8988T (cell line): ENCODE data around the gene ARHGAP26.

Experiments
- DNase-seq: peaks from one replicate; pipeline ENCODE4 v3.0.0; 2011

ARHGAP26 gene

GRCh38 chr5:142785206-142785605 lies 15.0 kb downstream of the ARHGAP26 start:
- DNase-seq: no peak

DNA sequence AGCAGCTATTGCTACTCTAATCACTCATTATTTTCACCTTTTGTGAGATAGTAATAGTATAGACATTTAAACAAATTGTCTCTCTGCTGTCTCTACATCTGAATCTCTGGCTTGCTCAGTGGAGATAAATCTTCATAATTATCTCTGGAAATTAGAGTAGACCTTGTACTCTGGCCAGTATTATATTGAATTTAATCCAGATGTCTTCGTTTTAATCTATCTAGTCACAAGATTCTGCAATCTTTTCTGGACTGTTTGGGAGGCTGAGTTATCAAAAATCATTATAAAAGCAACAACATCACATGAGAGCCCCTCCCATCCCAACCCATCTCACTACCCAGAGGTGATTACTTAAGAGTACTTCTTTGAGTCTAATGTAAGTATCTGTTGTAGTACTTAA lies 19.0 kb downstream of the ARHGAP26 start:
- no peak for DNase-seq

GRCh38 chr5:142792012-142792864 lies 22.1 kb downstream of the ARHGAP26 start:
- no peak for DNase-seq

GRCh38 chr5:142792865-142793232 lies 22.7 kb downstream of the ARHGAP26 start:
- no peak for DNase-seq

DNA sequence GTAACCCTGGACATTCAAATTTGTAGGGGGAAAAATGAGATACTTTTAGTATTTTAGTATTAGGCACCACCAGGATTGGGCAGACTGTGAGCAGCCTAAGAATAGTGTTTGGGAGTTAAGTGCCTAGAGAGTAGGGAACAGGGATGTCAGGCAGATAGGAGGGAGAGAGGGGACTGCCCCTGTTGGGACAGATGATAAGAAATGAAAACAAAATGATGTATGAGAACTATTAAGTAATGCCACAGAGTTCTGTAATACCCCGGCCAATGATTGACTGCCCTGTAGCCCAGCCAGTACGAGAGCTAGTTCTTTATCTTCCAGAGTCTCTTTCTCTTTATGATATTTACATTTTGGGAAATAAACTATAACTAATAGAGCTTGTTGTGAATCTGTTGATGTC lies 24.4 kb downstream of the ARHGAP26 start:
- no peak for DNase-seq

DNA sequence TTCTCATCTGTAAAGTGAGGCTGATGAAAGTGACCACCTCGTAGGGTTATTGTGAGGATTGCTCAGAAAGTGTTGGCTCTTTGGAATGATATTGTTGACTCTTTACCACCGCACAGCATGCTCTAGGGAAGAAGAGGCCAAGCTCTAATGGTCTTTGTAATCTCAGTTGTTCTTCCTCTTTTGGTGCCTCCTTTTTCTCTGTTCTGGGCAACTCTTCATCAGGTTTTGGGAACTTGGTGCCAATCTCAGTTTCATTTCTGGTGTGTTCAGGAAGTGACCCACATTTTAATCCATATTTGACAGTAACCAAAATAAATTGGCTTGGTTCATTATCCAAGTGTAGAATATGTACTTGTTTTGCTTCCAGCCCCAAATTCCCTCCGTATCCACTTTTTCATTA lies 25.1 kb downstream of the ARHGAP26 start:
- DNase-seq: no peak

GRCh38 chr5:142796492-142797109 lies 26.4 kb downstream of the ARHGAP26 start:
- no peak for DNase-seq

DNA sequence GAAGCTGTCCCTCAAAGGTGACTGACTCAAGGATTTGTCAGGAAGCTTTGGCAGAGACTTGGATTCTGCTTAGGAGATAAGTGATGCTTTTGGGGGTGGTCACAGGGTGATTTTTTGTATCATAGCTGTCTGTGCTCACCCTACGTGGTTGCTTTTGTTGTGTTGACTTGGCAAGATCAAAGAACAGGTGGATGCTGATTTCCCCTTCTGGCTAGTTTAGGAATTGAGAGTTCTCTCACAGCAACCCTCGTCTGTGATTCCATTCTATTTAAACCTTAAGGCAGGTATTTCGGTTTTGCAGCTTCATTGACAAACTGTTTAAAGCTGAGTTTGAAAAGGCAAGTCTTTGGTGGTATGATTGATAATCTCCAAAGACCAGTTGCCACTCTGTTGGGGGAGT lies 27.2 kb downstream of the ARHGAP26 start:
- no peak for DNase-seq

- no peak for DNase-seq
Observed at GRCh38 chr5:142798099-142798770, 28.1 kb downstream of the ARHGAP26 start.

GRCh38 chr5:142800776-142801494 lies 30.8 kb downstream of the ARHGAP26 start:
- no peak for DNase-seq

DNA sequence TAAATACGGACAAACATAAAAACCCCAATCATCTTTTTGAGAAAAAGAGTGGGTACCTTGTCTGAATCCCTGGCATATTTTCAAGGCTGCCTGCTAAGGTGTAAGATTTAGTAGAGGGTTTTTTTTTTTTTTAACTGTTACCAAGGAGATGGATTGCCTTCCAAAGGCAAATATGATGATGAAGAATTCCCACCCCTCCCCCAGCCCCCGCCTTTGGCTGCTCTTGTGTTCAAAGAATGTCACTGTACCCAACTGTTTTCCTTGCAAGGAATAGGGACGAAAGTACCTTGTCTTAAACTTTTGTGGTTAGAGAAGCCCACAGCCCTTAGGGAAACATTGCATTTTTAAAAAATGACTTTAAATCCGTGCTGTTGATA lies 31.3 kb downstream of the ARHGAP26 start:
- no peak for DNase-seq

DNA sequence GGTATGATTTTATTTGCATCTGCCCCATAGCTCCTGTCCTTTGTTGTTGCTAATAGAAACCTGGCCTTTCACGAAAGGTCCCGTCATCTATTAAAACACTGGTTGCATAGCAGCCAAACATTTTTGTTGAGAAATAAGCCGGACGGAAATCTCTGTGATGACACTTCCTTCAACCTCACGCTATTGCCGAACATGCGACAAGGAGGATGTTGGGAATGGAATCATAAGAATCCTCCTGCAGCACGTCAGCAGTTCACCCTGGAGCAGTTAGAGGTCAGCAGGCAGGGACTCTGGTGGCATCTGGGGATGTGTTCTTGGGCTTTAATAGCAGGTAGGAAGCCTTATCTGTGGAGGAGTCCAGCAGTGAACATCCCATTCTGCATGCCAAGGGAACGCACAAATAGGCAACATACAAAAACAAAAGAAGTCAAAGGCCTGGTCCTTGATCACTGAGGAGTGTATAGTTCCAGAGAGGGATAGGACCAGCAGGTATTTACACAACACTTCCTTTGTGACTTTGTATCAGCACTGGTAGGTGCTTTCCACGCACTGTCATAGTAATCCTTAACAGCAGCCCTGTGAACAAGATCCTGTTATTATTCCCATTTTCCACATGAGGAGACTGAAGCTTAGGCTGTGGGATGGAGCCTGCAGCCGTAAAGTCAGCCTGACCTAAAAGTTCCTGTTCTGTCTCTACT lies 33.4 kb downstream of the ARHGAP26 start:
- no peak for DNase-seq

DNA sequence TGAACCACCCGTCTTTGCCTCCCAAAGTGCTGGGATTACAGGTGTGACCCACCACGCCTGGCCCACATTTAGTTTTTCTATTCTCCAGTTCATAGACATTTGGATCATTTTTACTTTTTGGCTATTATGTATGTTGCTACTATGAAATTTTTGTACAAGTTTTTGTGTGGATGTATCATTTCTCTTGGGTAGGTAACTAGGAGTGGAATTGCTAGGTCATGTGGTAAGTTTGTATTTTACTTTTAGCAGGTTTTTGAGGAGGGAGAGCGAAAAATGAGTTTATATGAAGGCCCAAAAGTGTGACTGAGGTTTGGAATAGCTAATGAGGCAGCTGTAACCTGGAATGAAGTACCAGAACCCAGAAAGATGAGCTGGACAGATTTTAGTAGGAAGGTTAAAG lies 35.2 kb downstream of the ARHGAP26 start:
- no peak for DNase-seq

DNA sequence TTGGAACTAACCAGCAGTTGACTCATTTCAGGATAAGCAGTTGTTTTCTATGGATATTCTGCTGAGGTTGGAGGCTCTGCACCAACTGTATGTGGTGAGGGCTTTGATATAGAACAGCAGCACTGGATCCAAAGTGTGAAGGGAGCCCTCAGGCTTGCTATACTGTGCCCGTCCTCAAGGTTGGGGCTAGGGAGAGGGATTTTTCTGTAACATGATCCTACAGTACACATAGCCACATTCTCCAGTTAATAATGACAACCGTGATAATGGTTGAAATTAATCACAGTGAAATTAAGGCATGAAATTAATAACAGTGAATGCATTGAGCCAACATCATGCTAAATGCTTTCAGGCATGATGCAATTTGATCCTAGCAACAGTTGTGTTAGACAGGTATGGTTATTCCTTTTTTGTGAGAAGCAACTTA lies 36.7 kb downstream of the ARHGAP26 start:
- DNase-seq: no peak

GRCh38 chr5:142807372-142807911 lies 37.3 kb downstream of the ARHGAP26 start:
- DNase-seq: no peak

- DNase-seq: no peak
Observed at GRCh38 chr5:142808878-142809598, 38.9 kb downstream of the ARHGAP26 start.

DNA sequence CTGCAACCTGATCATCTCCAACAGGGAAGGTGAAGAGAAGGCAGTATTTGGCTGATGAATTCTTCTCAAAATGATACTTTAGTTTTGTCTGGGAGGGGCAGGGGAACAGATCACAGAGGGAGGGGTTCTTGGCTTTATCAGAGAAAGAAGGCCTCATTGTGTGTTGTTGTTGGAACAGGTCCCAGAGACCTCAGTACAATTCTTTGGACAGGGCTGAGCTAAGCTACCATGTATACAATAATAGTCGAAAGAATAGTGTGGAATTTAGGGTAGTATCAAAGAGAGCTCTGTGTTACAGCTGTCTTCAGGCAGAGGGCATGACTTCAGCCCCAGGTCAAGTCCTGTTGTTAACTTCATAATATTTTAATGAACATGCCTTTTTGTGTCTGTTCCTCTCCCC lies 39.9 kb downstream of the ARHGAP26 start:
- DNase-seq: no peak

DNA sequence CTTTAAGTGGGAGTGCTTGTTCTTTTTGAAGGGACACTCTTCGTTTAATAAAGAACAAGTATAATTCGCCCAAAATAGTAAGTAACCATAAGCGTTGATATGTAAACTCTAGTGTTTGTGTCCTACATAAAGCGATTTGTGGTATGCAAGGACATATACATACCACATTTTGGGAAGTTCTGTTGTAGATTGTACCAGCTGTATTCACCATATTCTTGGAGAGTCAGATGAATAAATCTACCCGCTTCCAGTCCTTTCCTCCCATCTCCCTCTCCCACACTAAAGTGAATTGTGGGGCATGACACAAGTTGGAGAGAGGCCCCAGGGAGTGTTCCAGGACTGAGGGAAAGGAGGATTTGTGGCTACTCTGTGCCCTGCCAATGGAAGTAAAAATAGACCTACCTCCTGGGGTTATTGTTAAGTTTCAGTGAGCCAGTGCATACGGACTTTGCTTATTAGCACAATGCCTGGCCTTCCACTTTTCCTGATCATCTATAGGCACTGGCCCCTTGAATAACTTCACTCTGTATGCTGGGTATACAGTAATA lies 40.6 kb downstream of the ARHGAP26 start:
- DNase-seq: no peak

DNA sequence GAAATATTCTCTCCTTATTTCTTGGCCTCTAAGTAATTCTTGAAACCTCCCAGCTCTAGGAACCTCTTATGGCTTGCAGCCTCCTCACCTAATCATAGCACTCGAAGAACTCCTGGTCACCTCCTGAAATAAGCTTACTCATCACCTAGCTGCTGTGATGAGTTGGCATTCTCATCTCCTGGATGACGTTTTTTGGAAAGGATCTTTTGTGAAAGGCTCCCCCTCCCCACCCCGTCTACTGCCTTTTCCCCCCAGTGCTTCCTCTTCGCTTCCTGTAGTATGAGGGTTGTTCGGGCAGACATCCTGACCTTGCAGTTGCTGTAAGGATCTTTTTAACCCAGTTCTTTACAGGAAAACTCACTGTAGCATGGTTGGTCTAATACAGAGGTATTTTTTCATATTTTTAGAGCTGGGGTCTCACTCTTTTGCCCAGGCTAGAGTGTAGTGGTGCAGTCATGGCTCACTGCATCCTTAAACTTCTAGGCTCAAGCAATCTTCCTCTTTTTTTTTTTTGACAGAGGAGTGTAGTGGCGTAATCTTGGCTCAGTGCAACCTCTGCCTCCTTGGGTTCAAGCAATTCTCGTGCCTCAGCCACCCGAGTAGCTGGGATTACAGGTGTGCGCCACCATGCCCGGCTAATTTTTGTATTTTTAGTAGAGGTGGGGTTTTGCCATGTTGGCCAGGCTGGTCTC lies 41.8 kb downstream of the ARHGAP26 start:
- DNase-seq: no peak

- DNase-seq: no peak
Observed at GRCh38 chr5:142813220-142813619, 43.0 kb downstream of the ARHGAP26 start.

DNA sequence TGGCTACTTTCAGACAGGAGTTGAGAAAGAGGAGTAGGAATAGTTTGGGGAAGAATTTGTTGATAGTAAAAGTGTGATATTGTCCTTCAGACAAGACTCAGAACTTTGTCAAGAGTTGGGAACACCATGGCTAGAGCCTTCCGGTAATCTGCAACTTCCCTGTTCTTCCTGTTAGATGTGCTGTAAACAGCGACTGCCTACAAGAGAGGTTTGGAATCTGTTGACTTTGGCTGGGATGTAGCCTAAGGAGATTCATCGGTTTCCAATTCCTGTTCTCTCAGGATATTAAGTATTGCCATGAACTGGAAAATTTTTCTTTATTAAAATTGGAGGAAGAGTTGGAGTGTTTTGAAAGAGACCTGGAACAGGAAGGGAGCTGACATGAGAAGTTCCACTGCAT lies 43.9 kb downstream of the ARHGAP26 start:
- no peak for DNase-seq
